Osteocyte (in vitro differentiated cells): ENCODE results near the gene SPDEF. TPM values are rescaled to one million over a fixed set of nuclear protein-coding genes. Genes with fewer than 3 reads are reported as not detected.

Experiments used
- DNase-seq: peaks from one replicate; pipeline ENCODE4 v3.0.0; 2021; ENCODE audit warnings: mixed read lengths; ENCODE audit not compliant: unreplicated experiment; ENCODE audit errors: extremely low spot score
- H3K27ac Mint-ChIP-seq: one replicate; pipeline ENCODE4 v1.8.0; 2021; ENCODE audit warnings: mild to moderate bottlenecking, mixed read lengths; ENCODE audit not compliant: unreplicated experiment
- H3K27me3 Mint-ChIP-seq: one replicate; pipeline ENCODE4 v1.8.0; 2021; ENCODE audit warnings: mixed read lengths; ENCODE audit not compliant: unreplicated experiment
- H3K36me3 Mint-ChIP-seq: one replicate; pipeline ENCODE4 v1.8.0; 2021; ENCODE audit warnings: mixed read lengths; ENCODE audit not compliant: unreplicated experiment
- H3K4me1 Mint-ChIP-seq: one replicate; pipeline ENCODE4 v1.8.0; 2021; ENCODE audit warnings: mixed read lengths; ENCODE audit not compliant: unreplicated experiment
- H3K4me3 Mint-ChIP-seq: one replicate; pipeline ENCODE4 v1.8.0; 2021; ENCODE audit warnings: mild to moderate bottlenecking, moderate library complexity, mixed read lengths; ENCODE audit not compliant: unreplicated experiment
- H3K9me3 Mint-ChIP-seq: one replicate; pipeline ENCODE4 v1.8.0; 2021; ENCODE audit warnings: mixed read lengths; ENCODE audit not compliant: unreplicated experiment
- total RNA-seq: library from RNA; stranded (reverse); gene quantifications from 2 replicates; pipeline ENCODE4 v1.2.1, GENCODE V29; 2021
- TF ChIP-seq, protein P1 (sequence below): fragments of 200-600 bp; sonication (generic); IDR thresholded peaks from 2 replicates; pipeline ENCODE4 v1.5.0; 2021; ENCODE audit warnings: antibody characterized with exemption, mild to moderate bottlenecking, moderate library complexity

Gene SPDEF
- total RNA-seq, 1 donor from 2014 or later, result not detected

DNA sequence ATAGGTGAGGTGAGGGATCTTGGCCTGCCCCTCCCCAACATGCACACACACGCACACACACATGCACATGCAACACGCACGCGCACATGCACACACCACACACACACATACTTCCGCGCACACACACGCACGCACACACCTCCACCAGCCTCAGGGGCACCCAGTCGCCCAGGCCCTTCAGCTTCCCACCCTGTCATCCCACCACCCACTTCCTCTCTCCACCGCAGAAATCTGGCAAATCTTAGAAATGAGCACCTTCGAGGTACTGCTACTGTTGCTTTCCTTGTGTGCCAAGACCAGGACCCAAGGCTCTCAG is 1.2 kb downstream of the SPDEF start:
- TF ChIP-seq, protein P1, sequence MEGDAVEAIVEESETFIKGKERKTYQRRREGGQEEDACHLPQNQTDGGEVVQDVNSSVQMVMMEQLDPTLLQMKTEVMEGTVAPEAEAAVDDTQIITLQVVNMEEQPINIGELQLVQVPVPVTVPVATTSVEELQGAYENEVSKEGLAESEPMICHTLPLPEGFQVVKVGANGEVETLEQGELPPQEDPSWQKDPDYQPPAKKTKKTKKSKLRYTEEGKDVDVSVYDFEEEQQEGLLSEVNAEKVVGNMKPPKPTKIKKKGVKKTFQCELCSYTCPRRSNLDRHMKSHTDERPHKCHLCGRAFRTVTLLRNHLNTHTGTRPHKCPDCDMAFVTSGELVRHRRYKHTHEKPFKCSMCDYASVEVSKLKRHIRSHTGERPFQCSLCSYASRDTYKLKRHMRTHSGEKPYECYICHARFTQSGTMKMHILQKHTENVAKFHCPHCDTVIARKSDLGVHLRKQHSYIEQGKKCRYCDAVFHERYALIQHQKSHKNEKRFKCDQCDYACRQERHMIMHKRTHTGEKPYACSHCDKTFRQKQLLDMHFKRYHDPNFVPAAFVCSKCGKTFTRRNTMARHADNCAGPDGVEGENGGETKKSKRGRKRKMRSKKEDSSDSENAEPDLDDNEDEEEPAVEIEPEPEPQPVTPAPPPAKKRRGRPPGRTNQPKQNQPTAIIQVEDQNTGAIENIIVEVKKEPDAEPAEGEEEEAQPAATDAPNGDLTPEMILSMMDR, result no peak
- no peak for DNase-seq
- Mint-ChIP-seq H3K27ac (no peak overlapping the region), H3K27me3 (peaks cover 3% of the 10 kb centered on the region), H3K9me3 (no peaks in the 10 kb centered on the region), H3K36me3 (no peaks in the 10 kb centered on the region), H3K4me3 (no peak overlapping the region), H3K4me1 (peaks cover 8% of the 10 kb centered on the region)

DNA sequence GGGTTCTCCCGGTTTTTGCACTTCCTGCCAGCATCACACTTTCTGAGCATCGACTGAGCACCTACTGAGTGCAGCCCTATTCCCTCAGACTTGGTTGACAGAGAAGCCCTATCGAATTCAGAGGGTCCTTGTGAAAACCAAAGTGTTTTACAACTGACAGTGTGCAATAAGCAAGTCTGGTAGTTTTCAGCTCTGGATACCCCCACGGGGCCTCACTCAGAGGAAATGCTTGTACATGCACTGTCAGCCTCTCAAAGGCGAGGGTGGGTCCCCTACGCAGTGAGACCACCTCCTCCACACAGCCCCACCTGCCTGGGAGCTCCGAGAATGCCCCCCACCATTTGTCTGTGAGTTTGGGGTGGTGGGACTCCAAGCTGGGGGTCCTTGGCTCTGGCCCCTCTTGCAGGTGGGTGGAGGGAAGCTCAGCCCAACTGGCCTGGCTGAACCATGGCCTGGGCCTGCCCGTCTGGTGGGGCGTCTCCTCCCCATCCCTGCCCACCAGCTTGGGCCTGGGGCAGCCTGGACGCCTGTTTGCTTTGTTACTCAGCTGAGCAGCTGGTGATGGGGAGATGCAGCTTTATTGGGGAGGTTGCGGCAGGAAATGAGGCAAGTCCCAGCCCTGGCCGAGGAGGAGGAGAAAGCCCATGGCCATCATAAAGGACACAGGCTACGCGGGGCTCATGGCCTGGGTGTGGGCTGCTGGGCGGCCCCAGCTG is 1.7 kb downstream of the SPDEF start:
- TF ChIP-seq, protein P1, result no peak
- H3K27me3 Mint-ChIP-seq, result peaks cover 3% of the 10 kb centered on the region
- H3K9me3 Mint-ChIP-seq, result no peaks in the 10 kb centered on the region
- no peak overlapping the region for H3K27ac Mint-ChIP-seq
- H3K4me1 Mint-ChIP-seq, result peaks cover 8% of the 10 kb centered on the region
- no peak for DNase-seq
- H3K36me3 Mint-ChIP-seq, result no peaks in the 10 kb centered on the region
- no peak overlapping the region for H3K4me3 Mint-ChIP-seq

DNA sequence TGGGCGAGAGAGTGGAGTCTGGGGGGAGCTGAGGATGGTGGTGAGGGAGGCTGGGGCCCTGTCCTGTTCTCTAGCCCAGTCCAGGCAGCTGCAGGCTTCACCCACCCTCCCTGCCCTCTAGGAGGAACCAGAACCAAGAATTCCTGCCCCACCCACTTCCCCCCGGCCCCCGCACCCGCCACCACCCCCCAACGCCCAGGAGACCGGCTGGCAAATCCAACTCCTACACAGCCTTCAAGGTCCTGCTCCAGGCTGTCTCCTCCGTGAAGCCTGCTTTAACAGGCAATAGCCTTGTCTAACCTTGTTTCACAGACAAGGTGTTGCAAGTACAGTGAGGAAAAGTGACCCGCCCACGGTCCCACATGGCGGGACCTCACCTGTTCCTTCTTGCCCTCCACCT is 2.4 kb downstream of the SPDEF start:
- H3K9me3 Mint-ChIP-seq, result no peaks in the 10 kb centered on the region
- H3K4me3 Mint-ChIP-seq, result no peak overlapping the region
- peaks cover 3% of the 10 kb centered on the region for H3K27me3 Mint-ChIP-seq
- H3K4me1 Mint-ChIP-seq, result peaks cover 8% of the 10 kb centered on the region
- no peaks in the 10 kb centered on the region for H3K36me3 Mint-ChIP-seq
- TF ChIP-seq, protein P1, result no peak
- no peak overlapping the region for H3K27ac Mint-ChIP-seq
- DNase-seq, result no peak

DNA sequence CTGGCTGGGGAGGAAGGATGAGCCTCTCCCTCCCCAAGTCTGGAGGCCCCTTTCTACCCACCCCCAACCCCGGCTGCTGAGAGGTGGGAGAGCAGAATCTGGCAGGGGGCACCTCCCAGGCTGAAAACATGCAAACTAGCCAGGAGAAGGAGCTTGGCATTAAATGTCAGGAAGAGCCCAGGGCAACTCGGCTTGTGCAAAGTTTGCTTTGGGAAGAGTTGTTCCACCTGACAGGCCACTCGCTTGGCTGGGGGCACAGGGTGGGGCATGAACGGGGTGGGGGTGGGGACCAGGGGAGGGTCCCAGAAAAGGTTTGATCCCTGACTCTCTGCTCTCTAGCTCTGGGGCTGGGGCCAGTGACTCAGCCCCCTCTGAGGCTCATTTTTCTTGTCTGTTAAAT is 3.0 kb downstream of the SPDEF start:
- Mint-ChIP-seq H3K36me3 (no peaks in the 10 kb centered on the region), H3K4me3 (no peak overlapping the region), H3K27ac (no peak overlapping the region), H3K4me1 (peaks cover 8% of the 10 kb centered on the region), H3K27me3 (peaks cover 3% of the 10 kb centered on the region), H3K9me3 (no peaks in the 10 kb centered on the region)
- no peak for DNase-seq
- TF ChIP-seq, protein P1, result no peak

DNA sequence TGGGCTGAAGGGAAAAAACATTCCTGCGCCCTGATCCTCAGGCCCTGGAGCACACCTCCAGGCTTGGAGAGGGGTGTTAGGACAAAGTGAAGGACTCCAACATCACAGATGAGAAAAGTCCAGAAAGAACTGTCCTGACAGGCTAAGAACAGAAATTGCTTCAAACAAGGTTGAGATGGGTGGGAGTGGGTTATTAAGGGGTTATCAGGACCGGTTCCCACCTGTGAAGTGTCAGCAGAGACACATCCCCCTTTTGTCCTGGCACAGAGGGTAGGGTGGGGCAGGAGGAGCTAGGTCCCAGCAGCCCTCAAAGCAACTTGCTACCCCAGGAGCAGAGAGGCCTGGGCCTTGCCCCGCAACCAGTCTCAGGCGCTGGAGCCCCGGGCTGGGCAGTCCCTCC is 3.5 kb downstream of the SPDEF start:
- Mint-ChIP-seq H3K4me3 (no peak overlapping the region), H3K27ac (no peak overlapping the region), H3K9me3 (no peaks in the 10 kb centered on the region), H3K4me1 (peaks cover 8% of the 10 kb centered on the region), H3K36me3 (no peaks in the 10 kb centered on the region), H3K27me3 (peaks cover 3% of the 10 kb centered on the region)
- no peak for DNase-seq
- TF ChIP-seq, protein P1, result no peak
